ENCODE data around the gene MTR.

- TF ChIP-seq CTCF (IDR thresholded peaks at IDR 0.05) (no peak), EZH2 (IDR thresholded peaks at IDR 0.05; ENCODE audit: borderline replicate concordance, insufficient read depth, low read depth, low read length, poor library complexity, severe bottlenecking) (no peak)
Measured at GRCh38 chr1:236757640-236758039, 37.5 kb upstream of the MTR start.
